GM21381 (cell line): Measurements from ENCODE around the gene SMARCC1.

Experiments
- ATAC-seq: cut with Tn5 transposase; IDR thresholded peaks from one replicate; pipeline ENCODE4 v1.9.1; 2021; ENCODE audit warnings: mild to moderate bottlenecking, moderate library complexity; ENCODE audit not compliant: unreplicated experiment

The SMARCC1 gene

GRCh38 chr3:47636225-47636624, 145.5 kb downstream of the SMARCC1 start:
- ATAC-seq = no peak

GRCh38 chr3:47635536-47635935, 146.2 kb downstream of the SMARCC1 start:
- no peak for ATAC-seq

- no peak for ATAC-seq
Observed at GRCh38 chr3:47634996-47635395, 146.7 kb downstream of the SMARCC1 start.

- no peak for ATAC-seq
Observed at GRCh38 chr3:47630810-47631209, 150.9 kb downstream of the SMARCC1 start.

- no peak for ATAC-seq
Observed at GRCh38 chr3:47629770-47630169, 151.9 kb downstream of the SMARCC1 start.

- no peak for ATAC-seq
Observed at GRCh38 chr3:47628426-47628825, 153.3 kb downstream of the SMARCC1 start.

- ATAC-seq = no peak
Observed at GRCh38 chr3:47622671-47623461, 158.8 kb downstream of the SMARCC1 start.

- no peak for ATAC-seq
Observed at GRCh38 chr3:47617086-47618010, 164.3 kb downstream of the SMARCC1 start.

GRCh38 chr3:47614788-47615187, 166.9 kb downstream of the SMARCC1 start:
- no peak for ATAC-seq

- ATAC-seq = no peak
Observed at GRCh38 chr3:47613722-47614121, 168.0 kb downstream of the SMARCC1 start.

- no peak for ATAC-seq
Observed at GRCh38 chr3:47612879-47613278, 168.8 kb downstream of the SMARCC1 start.

GRCh38 chr3:47612178-47612577, 169.5 kb downstream of the SMARCC1 start:
- ATAC-seq = no peak

GRCh38 chr3:47611576-47611975, 170.1 kb downstream of the SMARCC1 start:
- no peak for ATAC-seq

- ATAC-seq = no peak
Observed at GRCh38 chr3:47610583-47610982, 171.1 kb downstream of the SMARCC1 start.

- no peak for ATAC-seq
Observed at GRCh38 chr3:47607335-47607734, 174.4 kb downstream of the SMARCC1 start.

GRCh38 chr3:47606165-47606564, 175.5 kb downstream of the SMARCC1 start:
- no peak for ATAC-seq

- no peak for ATAC-seq
Observed at GRCh38 chr3:47605652-47606051, 176.0 kb downstream of the SMARCC1 start.

- ATAC-seq = no peak
Observed at GRCh38 chr3:47604145-47604544, 177.5 kb downstream of the SMARCC1 start.

GRCh38 chr3:47603332-47603731, 178.4 kb downstream of the SMARCC1 start:
- no peak for ATAC-seq

GRCh38 chr3:47601281-47601680, 180.4 kb downstream of the SMARCC1 start:
- ATAC-seq = no peak

GRCh38 chr3:47594792-47595191, 186.9 kb downstream of the SMARCC1 start:
- no peak for ATAC-seq
